ENCODE measurements around the gene RET.

Gene RET

DNA sequence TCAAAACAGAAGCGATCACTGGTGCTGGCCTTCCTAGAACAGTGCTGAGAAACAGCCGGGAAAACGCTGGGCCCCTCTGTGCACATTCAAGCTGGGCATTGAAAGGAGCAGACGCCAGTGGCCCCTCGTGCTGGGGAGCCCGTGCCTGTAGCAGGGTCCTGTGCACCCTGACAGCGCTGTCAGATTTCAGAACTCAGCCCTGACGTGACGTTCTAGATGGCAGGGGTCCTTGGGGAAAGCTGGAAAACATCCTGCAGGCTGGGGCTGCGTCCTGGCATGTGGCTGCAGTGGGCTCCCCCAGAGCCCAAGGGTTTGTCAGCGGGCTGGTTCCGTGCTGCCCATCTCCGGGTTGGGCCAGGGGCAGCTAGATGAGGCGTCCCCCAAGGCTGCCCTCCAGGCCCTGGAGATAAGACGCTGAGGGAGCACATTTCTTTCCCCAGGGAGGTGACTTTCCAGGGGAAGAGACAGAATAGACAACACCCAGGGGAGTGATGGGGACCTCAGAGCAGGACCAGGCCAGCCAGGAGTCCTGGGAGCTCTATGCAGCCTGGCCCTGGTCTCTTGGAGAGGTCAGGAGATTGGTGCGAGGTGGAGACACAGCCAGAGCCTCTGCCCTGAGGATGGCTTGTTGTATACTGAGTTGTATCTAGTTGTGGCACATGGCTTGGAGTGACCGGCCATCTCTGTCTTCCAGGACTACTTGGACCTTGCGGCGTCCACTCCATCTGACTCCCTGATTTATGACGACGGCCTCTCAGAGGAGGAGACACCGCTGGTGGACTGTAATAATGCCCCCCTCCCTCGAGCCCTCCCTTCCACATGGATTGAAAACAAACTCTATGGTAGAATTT lies 49.2 kb downstream of the RET start:
- H3K36me3 ChIP-seq (ENCODE audit: control insufficient read depth in 1 of 2, insufficient read depth in 2 of 2, low read length in 2 of 2) = no peaks in the 10 kb centered on the region
- peaks cover 6 to 7% of the 10 kb centered on the region in 2 donors for H3K4me1 ChIP-seq (ENCODE audit: control insufficient read depth in 1 of 2, insufficient read depth in 2 of 2, low read length in 2 of 2)
- no peaks in the 10 kb centered on the region for H3K9me3 ChIP-seq (ENCODE audit: control insufficient read depth in 1 of 2, low read length in 2 of 2)
- no peaks in the 10 kb centered on the region for H3K27me3 ChIP-seq (ENCODE audit: control insufficient read depth in 1 of 2, insufficient read depth in 2 of 2, low read length in 2 of 2)
- no peak overlapping the region for H3K27ac ChIP-seq (ENCODE audit: low read depth, low read length)
- no peak overlapping the region for H3K4me3 ChIP-seq (ENCODE audit: low read depth in 1 of 2, low read length in 2 of 2)
- H3K9ac ChIP-seq (ENCODE audit: low read depth in 1 of 2, low read length in 2 of 2) = no peak overlapping the region

DNA sequence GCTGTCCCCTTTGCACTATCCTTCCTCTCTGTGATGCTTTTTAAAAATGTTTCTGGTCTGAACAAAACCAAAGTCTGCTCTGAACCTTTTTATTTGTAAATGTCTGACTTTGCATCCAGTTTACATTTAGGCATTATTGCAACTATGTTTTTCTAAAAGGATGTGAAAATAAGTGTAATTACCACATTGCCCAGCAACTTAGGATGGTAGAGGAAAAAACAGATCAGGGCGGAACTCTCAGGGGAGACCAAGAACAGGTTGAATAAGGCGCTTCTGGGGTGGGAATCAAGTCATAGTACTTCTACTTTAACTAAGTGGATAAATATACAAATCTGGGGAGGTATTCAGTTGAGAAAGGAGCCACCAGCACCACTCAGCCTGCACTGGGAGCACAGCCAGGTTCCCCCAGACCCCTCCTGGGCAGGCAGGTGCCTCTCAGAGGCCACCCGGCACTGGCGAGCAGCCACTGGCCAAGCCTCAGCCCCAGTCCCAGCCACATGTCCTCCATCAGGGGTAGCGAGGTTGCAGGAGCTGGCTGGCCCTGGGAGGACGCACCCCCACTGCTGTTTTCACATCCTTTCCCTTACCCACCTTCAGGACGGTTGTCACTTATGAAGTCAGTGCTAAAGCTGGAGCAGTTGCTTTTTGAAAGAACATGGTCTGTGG lies 50.0 kb downstream of the RET start:
- peaks cover 0 to 3% of the 10 kb centered on the region in 2 donors for H3K4me1 ChIP-seq (ENCODE audit: control insufficient read depth in 1 of 2, insufficient read depth in 2 of 2, low read length in 2 of 2)

GRCh38 chr10:43127442-43127841 lies 50.6 kb downstream of the RET start:
- Histone ChIP-seq H3K9me3 (ENCODE audit: control insufficient read depth in 1 of 2, low read length in 2 of 2) (no peaks in the 10 kb centered on the region), H3K4me3 (ENCODE audit: low read depth in 1 of 2, low read length in 2 of 2) (no peak overlapping the region), H3K36me3 (ENCODE audit: control insufficient read depth in 1 of 2, insufficient read depth in 2 of 2, low read length in 2 of 2) (no peaks in the 10 kb centered on the region), H3K4me1 (ENCODE audit: control insufficient read depth in 1 of 2, insufficient read depth in 2 of 2, low read length in 2 of 2) (peaks cover 0 to 3% of the 10 kb centered on the region in 2 donors), H3K27me3 (ENCODE audit: control insufficient read depth in 1 of 2, insufficient read depth in 2 of 2, low read length in 2 of 2) (no peaks in the 10 kb centered on the region), H3K27ac (ENCODE audit: low read depth, low read length) (no peak overlapping the region), H3K9ac (ENCODE audit: low read depth in 1 of 2, low read length in 2 of 2) (no peak overlapping the region)

More for the DNA sequence above, 50.0 kb downstream of the RET start:
- Histone ChIP-seq H3K9me3 (ENCODE audit: control insufficient read depth in 1 of 2, low read length in 2 of 2) (no peaks in the 10 kb centered on the region), H3K27ac (ENCODE audit: low read depth, low read length) (no peak overlapping the region), H3K27me3 (ENCODE audit: control insufficient read depth in 1 of 2, insufficient read depth in 2 of 2, low read length in 2 of 2) (no peaks in the 10 kb centered on the region), H3K36me3 (ENCODE audit: control insufficient read depth in 1 of 2, insufficient read depth in 2 of 2, low read length in 2 of 2) (no peaks in the 10 kb centered on the region), H3K9ac (ENCODE audit: low read depth in 1 of 2, low read length in 2 of 2) (no peak overlapping the region), H3K4me3 (ENCODE audit: low read depth in 1 of 2, low read length in 2 of 2) (no peak overlapping the region)

GRCh38 chr10:43128331-43128730 lies 51.5 kb downstream of the RET start:
- no peaks in the 10 kb centered on the region for H3K36me3 ChIP-seq (ENCODE audit: control insufficient read depth in 1 of 2, insufficient read depth in 2 of 2, low read length in 2 of 2)
- H3K4me1 ChIP-seq (ENCODE audit: control insufficient read depth in 1 of 2, insufficient read depth in 2 of 2, low read length in 2 of 2) = peaks cover 0 to 3% of the 10 kb centered on the region in 2 donors
- no peak overlapping the region for H3K4me3 ChIP-seq (ENCODE audit: low read depth in 1 of 2, low read length in 2 of 2)
- H3K27ac ChIP-seq (ENCODE audit: low read depth, low read length) = no peak overlapping the region
- no peaks in the 10 kb centered on the region for H3K9me3 ChIP-seq (ENCODE audit: control insufficient read depth in 1 of 2, low read length in 2 of 2)
- H3K27me3 ChIP-seq (ENCODE audit: control insufficient read depth in 1 of 2, insufficient read depth in 2 of 2, low read length in 2 of 2) = no peaks in the 10 kb centered on the region
- no peak overlapping the region for H3K9ac ChIP-seq (ENCODE audit: low read depth in 1 of 2, low read length in 2 of 2)

- Histone ChIP-seq H3K9ac (ENCODE audit: low read depth in 1 of 2, low read length in 2 of 2) (peak overlapping the region in 1 of 2 donors; percentile 0), H3K36me3 (ENCODE audit: control insufficient read depth in 1 of 2, insufficient read depth in 2 of 2, low read length in 2 of 2) (no peaks in the 10 kb centered on the region), H3K27me3 (ENCODE audit: control insufficient read depth in 1 of 2, insufficient read depth in 2 of 2, low read length in 2 of 2) (peaks cover 0 to 3% of the 10 kb centered on the region in 2 donors), H3K4me1 (ENCODE audit: control insufficient read depth in 1 of 2, insufficient read depth in 2 of 2, low read length in 2 of 2) (peaks cover 0 to 6% of the 10 kb centered on the region in 2 donors), H3K4me3 (ENCODE audit: low read depth in 1 of 2, low read length in 2 of 2) (no peak overlapping the region), H3K27ac (ENCODE audit: low read depth, low read length) (no peak overlapping the region), H3K9me3 (ENCODE audit: control insufficient read depth in 1 of 2, low read length in 2 of 2) (no peaks in the 10 kb centered on the region)
Measured at GRCh38 chr10:43128958-43129706, 52.3 kb downstream of the RET start.

GRCh38 chr10:43130770-43131171 lies 53.9 kb downstream of the RET start:
- peaks cover 0 to 3% of the 10 kb centered on the region in 2 donors for H3K27me3 ChIP-seq (ENCODE audit: control insufficient read depth in 1 of 2, insufficient read depth in 2 of 2, low read length in 2 of 2)
- peaks cover 0 to 8% of the 10 kb centered on the region in 2 donors for H3K4me1 ChIP-seq (ENCODE audit: control insufficient read depth in 1 of 2, insufficient read depth in 2 of 2, low read length in 2 of 2)
- H3K9ac ChIP-seq (ENCODE audit: low read depth in 1 of 2, low read length in 2 of 2) = no peak overlapping the region
- H3K36me3 ChIP-seq (ENCODE audit: control insufficient read depth in 1 of 2, insufficient read depth in 2 of 2, low read length in 2 of 2) = no peaks in the 10 kb centered on the region
- no peak overlapping the region for H3K27ac ChIP-seq (ENCODE audit: low read depth, low read length)
- H3K4me3 ChIP-seq (ENCODE audit: low read depth in 1 of 2, low read length in 2 of 2) = no peak overlapping the region
- no peaks in the 10 kb centered on the region for H3K9me3 ChIP-seq (ENCODE audit: control insufficient read depth in 1 of 2, low read length in 2 of 2)

DNA sequence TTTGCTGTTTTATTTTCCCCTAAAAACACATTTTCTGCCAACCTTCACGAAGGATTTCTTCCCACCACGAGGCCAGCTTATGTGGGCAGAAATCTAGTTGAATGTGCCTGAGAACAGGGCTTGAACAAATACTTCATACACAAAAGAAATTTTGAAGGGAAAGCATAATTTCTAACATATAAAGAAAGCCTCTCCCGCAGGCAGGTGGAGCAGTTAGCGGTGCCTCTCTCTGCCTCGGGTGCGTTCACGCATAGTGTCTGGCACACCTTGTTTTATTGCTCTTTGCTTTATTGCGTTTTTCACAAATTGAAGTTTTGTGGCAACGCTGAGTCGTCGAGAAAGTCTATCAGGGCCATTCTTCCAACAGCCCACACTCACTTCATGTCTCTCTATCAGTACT lies 54.4 kb downstream of the RET start:
- Histone ChIP-seq H3K27me3 (ENCODE audit: control insufficient read depth in 1 of 2, insufficient read depth in 2 of 2, low read length in 2 of 2) (peaks cover 0 to 3% of the 10 kb centered on the region in 2 donors), H3K4me1 (ENCODE audit: control insufficient read depth in 1 of 2, insufficient read depth in 2 of 2, low read length in 2 of 2) (peaks cover 0 to 8% of the 10 kb centered on the region in 2 donors), H3K4me3 (ENCODE audit: low read depth in 1 of 2, low read length in 2 of 2) (no peak overlapping the region), H3K9ac (ENCODE audit: low read depth in 1 of 2, low read length in 2 of 2) (no peak overlapping the region), H3K9me3 (ENCODE audit: control insufficient read depth in 1 of 2, low read length in 2 of 2) (no peaks in the 10 kb centered on the region), H3K27ac (ENCODE audit: low read depth, low read length) (no peak overlapping the region), H3K36me3 (ENCODE audit: control insufficient read depth in 1 of 2, insufficient read depth in 2 of 2, low read length in 2 of 2) (no peaks in the 10 kb centered on the region)

GRCh38 chr10:43131906-43132305 lies 55.0 kb downstream of the RET start:
- H3K4me3 ChIP-seq (ENCODE audit: low read depth in 1 of 2, low read length in 2 of 2) = no peak overlapping the region
- H3K9me3 ChIP-seq (ENCODE audit: control insufficient read depth in 1 of 2, low read length in 2 of 2) = no peaks in the 10 kb centered on the region
- H3K36me3 ChIP-seq (ENCODE audit: control insufficient read depth in 1 of 2, insufficient read depth in 2 of 2, low read length in 2 of 2) = no peaks in the 10 kb centered on the region
- H3K4me1 ChIP-seq (ENCODE audit: control insufficient read depth in 1 of 2, insufficient read depth in 2 of 2, low read length in 2 of 2) = peaks cover 0 to 8% of the 10 kb centered on the region in 2 donors
- peaks cover 0 to 3% of the 10 kb centered on the region in 2 donors for H3K27me3 ChIP-seq (ENCODE audit: control insufficient read depth in 1 of 2, insufficient read depth in 2 of 2, low read length in 2 of 2)
- no peak overlapping the region for H3K9ac ChIP-seq (ENCODE audit: low read depth in 1 of 2, low read length in 2 of 2)
- no peak overlapping the region for H3K27ac ChIP-seq (ENCODE audit: low read depth, low read length)

DNA sequence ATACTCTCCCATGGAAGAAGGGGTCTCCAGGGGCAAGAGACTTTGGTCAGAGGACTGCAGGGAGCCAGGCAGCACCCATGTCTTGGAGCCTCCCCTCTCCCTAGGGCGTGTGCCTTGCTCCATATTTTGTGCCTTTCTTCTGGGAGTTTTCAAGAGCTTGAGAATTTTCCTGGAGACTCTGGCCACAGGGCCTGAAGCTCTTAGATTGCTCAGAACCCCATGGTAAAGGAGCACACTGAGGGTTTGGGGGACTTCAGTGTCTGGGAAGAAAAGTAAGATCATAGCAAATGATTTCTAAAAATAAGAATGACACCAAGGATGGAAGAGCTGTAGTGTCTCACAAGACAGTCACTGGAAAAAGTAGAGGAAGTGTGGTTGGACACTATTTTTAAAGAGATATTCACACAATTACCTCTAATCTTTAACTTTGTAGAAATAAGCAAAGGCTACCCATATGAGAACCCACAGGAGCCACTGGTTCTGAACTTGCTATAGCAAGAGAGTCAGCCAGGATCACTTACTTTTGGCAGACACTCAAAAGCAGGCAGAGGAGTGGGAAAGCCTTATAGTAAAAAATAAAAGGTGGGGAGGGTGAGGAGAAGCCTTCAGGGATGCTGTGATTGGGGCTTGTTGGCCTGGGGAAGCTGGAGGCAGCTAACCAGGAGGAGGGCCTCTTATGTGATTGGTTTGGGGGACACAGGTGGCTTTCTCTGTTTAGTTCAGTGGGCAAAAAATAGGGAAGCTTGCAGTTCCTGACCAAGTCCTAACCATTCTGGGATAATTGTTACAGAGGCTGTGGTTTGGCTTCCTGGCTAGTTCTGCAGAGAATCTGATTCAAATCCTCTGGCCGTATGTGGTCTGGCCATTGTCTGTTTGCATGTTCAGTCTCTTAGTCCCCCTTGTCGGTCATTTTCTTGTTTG lies 56.3 kb downstream of the RET start:
- no peak overlapping the region for H3K9ac ChIP-seq (ENCODE audit: low read depth in 1 of 2, low read length in 2 of 2)

More for the DNA sequence above, 56.3 kb downstream of the RET start:
- Histone ChIP-seq H3K4me3 (ENCODE audit: low read depth in 1 of 2, low read length in 2 of 2) (no peak overlapping the region), H3K27ac (ENCODE audit: low read depth, low read length) (no peak overlapping the region), H3K27me3 (ENCODE audit: control insufficient read depth in 1 of 2, insufficient read depth in 2 of 2, low read length in 2 of 2) (peaks cover 0 to 3% of the 10 kb centered on the region in 2 donors), H3K36me3 (ENCODE audit: control insufficient read depth in 1 of 2, insufficient read depth in 2 of 2, low read length in 2 of 2) (no peaks in the 10 kb centered on the region), H3K4me1 (ENCODE audit: control insufficient read depth in 1 of 2, insufficient read depth in 2 of 2, low read length in 2 of 2) (peaks cover 0 to 14% of the 10 kb centered on the region in 2 donors), H3K9me3 (ENCODE audit: control insufficient read depth in 1 of 2, low read length in 2 of 2) (no peaks in the 10 kb centered on the region)
